ENCODE measurements around the gene EIF3B. TPM values are rescaled to one million over a fixed set of nuclear protein-coding genes. Genes with fewer than 3 reads are reported as not detected.

The EIF3B gene
- total RNA-seq, 1 experiment from 2014 or later = 290 TPM

GRCh38 chr7:2358968-2359527 is 4.4 kb downstream of the EIF3B start:
- Mint-ChIP-seq H3K27ac (ENCODE audit: low read depth, unreplicated experiment) (peak overlapping the region; percentile 35), H3K27me3 (ENCODE audit: insufficient read depth, unreplicated experiment) (no peaks in the 10 kb centered on the region), H3K9me3 (ENCODE audit: unreplicated experiment) (no peaks in the 10 kb centered on the region), H3K4me3 (ENCODE audit: unreplicated experiment) (no peak overlapping the region), H3K4me1 (ENCODE audit: insufficient read depth, unreplicated experiment) (peaks cover 23% of the 10 kb centered on the region), H3K36me3 (ENCODE audit: insufficient read depth, unreplicated experiment) (peaks cover 81% of the 10 kb centered on the region)
- ChIA-PET POLR2A (no interaction called here), CTCF (interaction anchor here (0.7 kb wide), 1 partner anchor 327 kb away, joined by 4 read pairs; no protein-coding TSS in a partner anchor)
- intact Hi-C loops (cut with micrococcal nuclease) = no loop called here
- no TSS peak for BruUV-seq (replicated peaks)
- no peak for DNase-seq (ENCODE audit: unreplicated experiment)
- TF ChIP-seq CTCF (IDR thresholded peaks at IDR 0.05; ENCODE audit: unreplicated experiment) = no peak

GRCh38 chr7:2359610-2360009 is 5.0 kb downstream of the EIF3B start:
- CTCF ChIA-PET = interaction anchor here (0.7 kb wide), 1 partner anchor 46 kb away, joined by 3 read pairs; no protein-coding TSS in a partner anchor
- BruUV-seq (replicated peaks) = no TSS peak
- H3K36me3 Mint-ChIP-seq (ENCODE audit: insufficient read depth, unreplicated experiment) = peaks cover 81% of the 10 kb centered on the region
- no peak for DNase-seq (ENCODE audit: unreplicated experiment)
- intact Hi-C loops (cut with micrococcal nuclease) = no loop called here
- H3K9me3 Mint-ChIP-seq (ENCODE audit: unreplicated experiment) = no peaks in the 10 kb centered on the region
- peaks cover 23% of the 10 kb centered on the region for H3K4me1 Mint-ChIP-seq (ENCODE audit: insufficient read depth, unreplicated experiment)
- no peak overlapping the region for H3K4me3 Mint-ChIP-seq (ENCODE audit: unreplicated experiment)
- TF ChIP-seq CTCF (IDR thresholded peaks at IDR 0.05; ENCODE audit: unreplicated experiment) = no peak
- peak overlapping the region; percentile 35 for H3K27ac Mint-ChIP-seq (ENCODE audit: low read depth, unreplicated experiment)
- POLR2A ChIA-PET = no interaction called here
- no peaks in the 10 kb centered on the region for H3K27me3 Mint-ChIP-seq (ENCODE audit: insufficient read depth, unreplicated experiment)

GRCh38 chr7:2360796-2361195 is 6.2 kb downstream of the EIF3B start:
- no peaks in the 10 kb centered on the region for H3K9me3 Mint-ChIP-seq (ENCODE audit: unreplicated experiment)
- H3K4me3 Mint-ChIP-seq (ENCODE audit: unreplicated experiment) = no peak overlapping the region
- POLR2A ChIA-PET = interaction anchor here (0.6 kb wide), 1 partner anchor 69 kb away, joined by 4 read pairs; no protein-coding TSS in a partner anchor
- DNase-seq (ENCODE audit: unreplicated experiment) = no peak
- no peak for TF ChIP-seq CTCF (IDR thresholded peaks at IDR 0.05; ENCODE audit: unreplicated experiment)
- H3K4me1 Mint-ChIP-seq (ENCODE audit: insufficient read depth, unreplicated experiment) = peaks cover 23% of the 10 kb centered on the region
- peaks cover 91% of the 10 kb centered on the region for H3K36me3 Mint-ChIP-seq (ENCODE audit: insufficient read depth, unreplicated experiment)
- no TSS peak for BruUV-seq (replicated peaks)
- intact Hi-C loops (cut with micrococcal nuclease) = no loop called here
- CTCF ChIA-PET = no interaction called here
- no peak overlapping the region for H3K27ac Mint-ChIP-seq (ENCODE audit: low read depth, unreplicated experiment)
- H3K27me3 Mint-ChIP-seq (ENCODE audit: insufficient read depth, unreplicated experiment) = no peaks in the 10 kb centered on the region

GRCh38 chr7:2362385-2363088 is 7.9 kb downstream of the EIF3B start:
- Mint-ChIP-seq H3K36me3 (ENCODE audit: insufficient read depth, unreplicated experiment) (peaks cover 93% of the 10 kb centered on the region), H3K4me3 (ENCODE audit: unreplicated experiment) (no peak overlapping the region), H3K27me3 (ENCODE audit: insufficient read depth, unreplicated experiment) (no peaks in the 10 kb centered on the region), H3K9me3 (ENCODE audit: unreplicated experiment) (no peaks in the 10 kb centered on the region), H3K4me1 (ENCODE audit: insufficient read depth, unreplicated experiment) (peaks cover 17% of the 10 kb centered on the region), H3K27ac (ENCODE audit: low read depth, unreplicated experiment) (no peak overlapping the region)
- ChIA-PET CTCF (interaction anchor here (0.7 kb wide), 1 partner anchor 1369 kb away, joined by 3 read pairs; no protein-coding TSS in a partner anchor), POLR2A (no interaction called here)
- no peak for TF ChIP-seq CTCF (IDR thresholded peaks at IDR 0.05; ENCODE audit: unreplicated experiment)
- no peak for DNase-seq (ENCODE audit: unreplicated experiment)
- no TSS peak for BruUV-seq (replicated peaks)
- intact Hi-C loops (cut with micrococcal nuclease) = no loop called here

All from MCF 10A (cell line).